ENCODE results near the gene SERTAD2.

The SERTAD2 gene

GRCh38 chr2:64668542-64668941 is 14.8 kb upstream of the SERTAD2 start:
- Histone ChIP-seq H3K27ac (ENCODE audit: low read length) (no peak overlapping the region), H3K9me3 (ENCODE audit: control insufficient read depth in 1 of 2, low read length in 2 of 2) (no peaks in the 10 kb centered on the region), H3K4me3 (ENCODE audit: low read depth in 1 of 2, low read length in 2 of 2) (no peak overlapping the region), H3K27me3 (ENCODE audit: low read depth, low read length) (no peaks in the 10 kb centered on the region), H3K4me1 (ENCODE audit: control insufficient read depth in 1 of 2, insufficient read depth in 2 of 2, low read length in 2 of 2) (peaks cover 0 to 4% of the 10 kb centered on the region in 2 donors), H3K36me3 (ENCODE audit: control insufficient read depth in 1 of 2, insufficient read depth in 2 of 2, low read length in 2 of 2) (no peaks in the 10 kb centered on the region)

- no peak overlapping the region for H3K27ac ChIP-seq (ENCODE audit: low read length)
These were observed 13.8 kb upstream of the SERTAD2 start for GRCh38 chr2:64667535-64667934.

GRCh38 chr2:64666810-64667438 is 13.2 kb upstream of the SERTAD2 start:
- H3K27ac ChIP-seq (ENCODE audit: low read length): no peak overlapping the region
- no peak overlapping the region for H3K4me3 ChIP-seq (ENCODE audit: low read depth in 1 of 2, low read length in 2 of 2)
- no peaks in the 10 kb centered on the region for H3K36me3 ChIP-seq (ENCODE audit: control insufficient read depth in 1 of 2, insufficient read depth in 2 of 2, low read length in 2 of 2)
- no peaks in the 10 kb centered on the region for H3K27me3 ChIP-seq (ENCODE audit: low read depth, low read length)
- no peaks in the 10 kb centered on the region for H3K9me3 ChIP-seq (ENCODE audit: control insufficient read depth in 1 of 2, low read length in 2 of 2)
- H3K4me1 ChIP-seq (ENCODE audit: control insufficient read depth in 1 of 2, insufficient read depth in 2 of 2, low read length in 2 of 2): peaks cover 0 to 4% of the 10 kb centered on the region in 2 donors

More at GRCh38 chr2:64667535-64667934, 13.8 kb upstream of the SERTAD2 start:
- no peaks in the 10 kb centered on the region for H3K27me3 ChIP-seq (ENCODE audit: low read depth, low read length)
- H3K9me3 ChIP-seq (ENCODE audit: control insufficient read depth in 1 of 2, low read length in 2 of 2): no peaks in the 10 kb centered on the region
- H3K36me3 ChIP-seq (ENCODE audit: control insufficient read depth in 1 of 2, insufficient read depth in 2 of 2, low read length in 2 of 2): no peaks in the 10 kb centered on the region
- H3K4me3 ChIP-seq (ENCODE audit: low read depth in 1 of 2, low read length in 2 of 2): no peak overlapping the region
- peaks cover 0 to 4% of the 10 kb centered on the region in 2 donors for H3K4me1 ChIP-seq (ENCODE audit: control insufficient read depth in 1 of 2, insufficient read depth in 2 of 2, low read length in 2 of 2)

GRCh38 chr2:64665709-64666108 is 12.0 kb upstream of the SERTAD2 start:
- Histone ChIP-seq H3K27me3 (ENCODE audit: low read depth, low read length) (no peaks in the 10 kb centered on the region), H3K4me3 (ENCODE audit: low read depth in 1 of 2, low read length in 2 of 2) (no peak overlapping the region), H3K27ac (ENCODE audit: low read length) (no peak overlapping the region), H3K9me3 (ENCODE audit: control insufficient read depth in 1 of 2, low read length in 2 of 2) (no peaks in the 10 kb centered on the region), H3K36me3 (ENCODE audit: control insufficient read depth in 1 of 2, insufficient read depth in 2 of 2, low read length in 2 of 2) (no peaks in the 10 kb centered on the region), H3K4me1 (ENCODE audit: control insufficient read depth in 1 of 2, insufficient read depth in 2 of 2, low read length in 2 of 2) (peaks cover 0 to 4% of the 10 kb centered on the region in 2 donors)

GRCh38 chr2:64663402-64663801 is 9.7 kb upstream of the SERTAD2 start:
- Histone ChIP-seq H3K27ac (ENCODE audit: low read length) (no peak overlapping the region), H3K9me3 (ENCODE audit: control insufficient read depth in 1 of 2, low read length in 2 of 2) (no peaks in the 10 kb centered on the region), H3K27me3 (ENCODE audit: low read depth, low read length) (no peaks in the 10 kb centered on the region), H3K36me3 (ENCODE audit: control insufficient read depth in 1 of 2, insufficient read depth in 2 of 2, low read length in 2 of 2) (no peaks in the 10 kb centered on the region), H3K4me3 (ENCODE audit: low read depth in 1 of 2, low read length in 2 of 2) (no peak overlapping the region), H3K4me1 (ENCODE audit: control insufficient read depth in 1 of 2, insufficient read depth in 2 of 2, low read length in 2 of 2) (peaks cover 0 to 4% of the 10 kb centered on the region in 2 donors)

- H3K27ac ChIP-seq (ENCODE audit: low read length): no peak overlapping the region
- H3K27me3 ChIP-seq (ENCODE audit: low read depth, low read length): no peaks in the 10 kb centered on the region
- H3K36me3 ChIP-seq (ENCODE audit: control insufficient read depth in 1 of 2, insufficient read depth in 2 of 2, low read length in 2 of 2): no peaks in the 10 kb centered on the region
- H3K4me1 ChIP-seq (ENCODE audit: control insufficient read depth in 1 of 2, insufficient read depth in 2 of 2, low read length in 2 of 2): no peaks in the 10 kb centered on the region
- no peaks in the 10 kb centered on the region for H3K9me3 ChIP-seq (ENCODE audit: control insufficient read depth in 1 of 2, low read length in 2 of 2)
- no peak overlapping the region for H3K4me3 ChIP-seq (ENCODE audit: low read depth in 1 of 2, low read length in 2 of 2)
These were observed 8.0 kb upstream of the SERTAD2 start for GRCh38 chr2:64661741-64662169.

GRCh38 chr2:64659252-64659651 is 5.5 kb upstream of the SERTAD2 start:
- H3K4me3 ChIP-seq (ENCODE audit: low read depth in 1 of 2, low read length in 2 of 2): no peak overlapping the region
- H3K36me3 ChIP-seq (ENCODE audit: control insufficient read depth in 1 of 2, insufficient read depth in 2 of 2, low read length in 2 of 2): peaks cover 0 to 3% of the 10 kb centered on the region in 2 donors
- no peaks in the 10 kb centered on the region for H3K27me3 ChIP-seq (ENCODE audit: low read depth, low read length)
- peaks cover 8 to 9% of the 10 kb centered on the region in 2 donors for H3K4me1 ChIP-seq (ENCODE audit: control insufficient read depth in 1 of 2, insufficient read depth in 2 of 2, low read length in 2 of 2)
- H3K9me3 ChIP-seq (ENCODE audit: control insufficient read depth in 1 of 2, low read length in 2 of 2): no peaks in the 10 kb centered on the region
- H3K27ac ChIP-seq (ENCODE audit: low read length): no peak overlapping the region

GRCh38 chr2:64658269-64658668 is 4.6 kb upstream of the SERTAD2 start:
- Histone ChIP-seq H3K4me3 (ENCODE audit: low read depth in 1 of 2, low read length in 2 of 2) (no peak overlapping the region), H3K27me3 (ENCODE audit: low read depth, low read length) (no peaks in the 10 kb centered on the region), H3K27ac (ENCODE audit: low read length) (no peak overlapping the region), H3K36me3 (ENCODE audit: control insufficient read depth in 1 of 2, insufficient read depth in 2 of 2, low read length in 2 of 2) (peaks cover 0 to 10% of the 10 kb centered on the region in 2 donors), H3K9me3 (ENCODE audit: control insufficient read depth in 1 of 2, low read length in 2 of 2) (no peaks in the 10 kb centered on the region), H3K4me1 (ENCODE audit: control insufficient read depth in 1 of 2, insufficient read depth in 2 of 2, low read length in 2 of 2) (peaks cover 8 to 9% of the 10 kb centered on the region in 2 donors)

GRCh38 chr2:64657411-64657810 is 3.7 kb upstream of the SERTAD2 start:
- H3K27ac ChIP-seq (ENCODE audit: low read length): no peak overlapping the region
- no peaks in the 10 kb centered on the region for H3K27me3 ChIP-seq (ENCODE audit: low read depth, low read length)
- H3K4me1 ChIP-seq (ENCODE audit: control insufficient read depth in 1 of 2, insufficient read depth in 2 of 2, low read length in 2 of 2): peaks cover 9 to 10% of the 10 kb centered on the region in 2 donors
- peaks cover 0 to 17% of the 10 kb centered on the region in 2 donors for H3K36me3 ChIP-seq (ENCODE audit: control insufficient read depth in 1 of 2, insufficient read depth in 2 of 2, low read length in 2 of 2)
- no peaks in the 10 kb centered on the region for H3K9me3 ChIP-seq (ENCODE audit: control insufficient read depth in 1 of 2, low read length in 2 of 2)
- no peak overlapping the region for H3K4me3 ChIP-seq (ENCODE audit: low read depth in 1 of 2, low read length in 2 of 2)

- Histone ChIP-seq H3K27me3 (ENCODE audit: low read depth, low read length) (no peaks in the 10 kb centered on the region), H3K27ac (ENCODE audit: low read length) (no peak overlapping the region), H3K4me3 (ENCODE audit: low read depth in 1 of 2, low read length in 2 of 2) (no peak overlapping the region), H3K4me1 (ENCODE audit: control insufficient read depth in 1 of 2, insufficient read depth in 2 of 2, low read length in 2 of 2) (peaks cover 14 to 20% of the 10 kb centered on the region in 2 donors), H3K9me3 (ENCODE audit: control insufficient read depth in 1 of 2, low read length in 2 of 2) (no peaks in the 10 kb centered on the region), H3K36me3 (ENCODE audit: control insufficient read depth in 1 of 2, insufficient read depth in 2 of 2, low read length in 2 of 2) (peaks cover 0 to 17% of the 10 kb centered on the region in 2 donors)
These were observed 2.7 kb upstream of the SERTAD2 start for GRCh38 chr2:64656379-64656778.

- peaks cover 17 to 21% of the 10 kb centered on the region in 2 donors for H3K4me1 ChIP-seq (ENCODE audit: control insufficient read depth in 1 of 2, insufficient read depth in 2 of 2, low read length in 2 of 2)
- no peaks in the 10 kb centered on the region for H3K9me3 ChIP-seq (ENCODE audit: control insufficient read depth in 1 of 2, low read length in 2 of 2)
- H3K36me3 ChIP-seq (ENCODE audit: control insufficient read depth in 1 of 2, insufficient read depth in 2 of 2, low read length in 2 of 2): peaks cover 0 to 17% of the 10 kb centered on the region in 2 donors
- H3K27ac ChIP-seq (ENCODE audit: low read length): no peak overlapping the region
- H3K4me3 ChIP-seq (ENCODE audit: low read depth in 1 of 2, low read length in 2 of 2): no peak overlapping the region
- no peaks in the 10 kb centered on the region for H3K27me3 ChIP-seq (ENCODE audit: low read depth, low read length)
These were observed 2.2 kb upstream of the SERTAD2 start for GRCh38 chr2:64655873-64656272.

Measured in muscle layer of duodenum (tissue), 2 donors.